ENCODE measurements around the gene TRIM67. TPM values are rescaled to one million over a fixed set of nuclear protein-coding genes. Genes with fewer than 3 reads are reported as not detected.

TRIM67 gene
- polyA plus RNA-seq, 10 donors, result 0.05 to 0.17 (median 0.10) TPM

- no peak for DNase-seq
These were observed 22.1 kb downstream of the TRIM67 start for GRCh38 chr1:231183639-231184590.

GRCh38 chr1:231184891-231185290, 23.0 kb downstream of the TRIM67 start:
- no peak for DNase-seq

- no peak for DNase-seq
These were observed 23.5 kb downstream of the TRIM67 start for GRCh38 chr1:231185391-231185790.

DNA sequence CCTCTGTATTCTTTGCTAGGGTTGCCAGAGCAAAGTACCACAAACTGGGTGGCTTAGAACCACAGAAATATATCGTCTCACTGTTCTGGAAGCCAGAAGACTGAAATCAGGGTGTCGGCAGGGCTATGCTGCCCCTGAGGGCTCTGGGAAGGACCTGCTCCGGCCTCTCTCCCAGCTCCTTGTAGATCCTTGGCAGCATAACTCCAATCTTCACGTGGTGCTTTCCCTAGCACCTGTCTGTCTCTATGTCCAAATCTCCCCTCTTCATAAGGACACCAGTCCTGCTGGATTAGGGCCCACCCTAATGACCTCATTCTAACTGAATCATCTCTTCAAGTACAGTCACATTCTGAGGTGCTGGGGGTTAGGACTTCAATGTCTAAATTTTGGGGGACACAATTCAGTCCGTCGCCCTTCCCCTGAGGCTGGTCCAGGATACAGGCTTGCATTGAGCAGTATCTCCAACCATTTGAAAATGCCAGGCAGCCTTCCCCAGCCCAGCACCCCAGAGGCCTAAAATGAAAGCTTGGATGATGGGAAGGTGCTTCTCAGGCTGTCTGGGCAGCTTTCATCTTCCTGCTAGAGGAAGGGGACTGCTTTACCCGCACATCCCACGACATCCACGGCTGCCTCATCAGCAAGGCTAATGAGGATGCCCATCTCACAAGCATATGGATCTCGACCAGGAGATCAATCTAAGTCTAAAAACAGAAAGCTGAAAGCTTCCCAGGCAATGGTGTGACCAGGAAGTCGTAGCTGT, 24.7 kb downstream of the TRIM67 start:
- no peak for DNase-seq

DNA sequence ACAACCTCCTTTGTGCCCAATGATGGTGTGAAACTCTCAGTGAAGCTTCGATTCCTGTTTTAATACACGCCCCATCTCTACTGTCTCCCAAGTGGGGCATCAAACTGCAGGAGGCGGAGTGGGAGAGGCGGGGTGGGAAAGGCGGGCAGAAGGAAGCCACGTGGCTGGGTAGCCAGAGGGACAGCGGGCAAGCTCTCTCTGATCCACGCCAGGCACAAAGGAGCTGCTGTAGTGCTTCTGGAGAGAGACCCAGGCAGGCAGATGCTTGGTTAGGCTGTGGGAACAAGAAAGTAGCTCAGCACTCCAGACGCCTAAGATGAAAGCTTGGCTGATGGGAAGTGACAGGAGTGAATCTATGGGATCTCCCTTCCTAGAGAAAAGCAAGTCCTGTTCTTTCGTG, 25.7 kb downstream of the TRIM67 start:
- DNase-seq, result no peak

DNA sequence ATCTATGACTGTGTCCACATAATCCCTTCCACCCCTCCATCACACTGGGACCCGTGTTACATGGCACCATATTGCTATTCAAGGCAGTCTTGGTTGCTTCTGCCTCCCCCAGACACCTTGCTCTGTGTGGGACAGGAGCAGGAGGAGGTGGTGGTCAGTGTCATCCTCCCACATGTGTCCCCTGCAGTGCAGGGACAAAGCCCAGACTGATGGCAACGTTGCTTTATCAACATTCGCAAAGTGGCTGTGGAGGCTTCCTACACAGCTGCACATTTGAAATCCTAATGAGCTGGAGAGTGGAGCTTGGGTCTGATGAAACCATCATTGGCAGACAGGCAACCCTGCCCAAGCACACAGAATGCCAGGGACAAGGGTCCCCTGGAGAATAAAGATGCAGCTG, 26.2 kb downstream of the TRIM67 start:
- DNase-seq, result no peak

DNA sequence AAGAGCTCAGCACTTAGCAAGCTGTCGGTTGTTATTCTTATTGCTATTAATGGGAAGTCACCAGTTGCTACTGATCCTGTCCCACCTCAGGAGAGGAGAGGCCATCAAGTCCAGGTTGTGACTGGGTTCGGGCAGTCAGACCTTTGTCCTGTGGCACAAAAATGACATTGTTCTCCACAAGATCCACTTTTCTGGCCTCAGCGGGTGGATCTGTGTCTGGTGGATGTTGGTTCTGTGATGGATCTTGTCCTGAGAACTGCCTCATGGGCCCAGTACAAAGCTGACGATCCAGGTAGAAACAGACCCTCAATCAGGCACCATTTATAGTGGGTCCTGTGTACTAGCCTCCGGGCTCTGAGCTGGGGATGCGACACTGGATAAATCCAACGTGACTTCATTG, 26.9 kb downstream of the TRIM67 start:
- DNase-seq, result no peak

- no peak for DNase-seq
These were observed 27.9 kb downstream of the TRIM67 start for GRCh38 chr1:231189683-231190270.

DNA sequence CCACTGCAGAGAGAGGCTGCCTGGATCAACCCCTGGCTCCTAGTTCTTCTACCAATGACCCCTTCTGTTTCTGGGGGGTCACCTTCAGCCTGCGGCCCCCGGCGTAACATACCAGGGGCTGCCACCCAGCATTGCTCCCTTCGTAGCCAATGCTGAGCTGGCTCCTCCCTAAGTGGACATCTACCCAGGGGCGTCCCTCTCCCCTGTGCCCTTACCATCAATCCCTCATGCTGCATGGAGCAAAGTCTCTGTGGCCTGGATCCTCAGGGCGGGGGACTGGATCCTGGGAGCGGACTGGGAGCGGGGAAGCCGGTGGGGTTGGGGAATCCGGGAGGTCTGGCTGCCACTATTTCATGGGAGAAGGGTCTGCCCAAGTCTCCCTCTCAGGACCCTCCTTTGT, 28.6 kb downstream of the TRIM67 start:
- DNase-seq, result no peak

DNA sequence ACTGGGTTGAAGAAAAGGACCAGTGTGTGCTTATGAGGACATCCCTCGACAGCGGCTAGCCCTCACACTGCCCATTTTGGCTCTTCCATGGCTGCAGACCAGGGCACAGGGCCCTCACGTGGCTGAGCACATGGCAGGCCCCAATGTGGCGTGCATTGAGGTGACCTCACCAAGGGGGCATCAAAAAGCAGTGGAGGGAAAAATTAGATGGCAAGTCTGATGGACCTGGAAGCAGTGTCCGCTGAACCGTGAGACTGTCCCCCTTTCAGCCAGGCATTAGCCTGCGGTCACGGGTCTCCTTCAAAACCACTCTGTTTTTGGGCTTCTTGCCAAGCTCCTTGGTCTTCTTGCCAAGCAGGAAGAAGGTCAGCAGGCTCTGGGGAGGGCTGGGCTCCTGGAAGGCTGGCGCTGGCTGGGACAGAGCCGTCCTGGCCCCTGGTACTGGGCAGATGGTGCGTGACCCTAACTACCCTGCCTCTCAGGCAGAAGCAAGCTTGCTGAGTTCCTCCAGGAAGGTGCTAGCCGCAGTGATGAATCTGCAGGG, 30.8 kb downstream of the TRIM67 start:
- peak; percentile 4 to 13 (median 12) for DNase-seq

DNA sequence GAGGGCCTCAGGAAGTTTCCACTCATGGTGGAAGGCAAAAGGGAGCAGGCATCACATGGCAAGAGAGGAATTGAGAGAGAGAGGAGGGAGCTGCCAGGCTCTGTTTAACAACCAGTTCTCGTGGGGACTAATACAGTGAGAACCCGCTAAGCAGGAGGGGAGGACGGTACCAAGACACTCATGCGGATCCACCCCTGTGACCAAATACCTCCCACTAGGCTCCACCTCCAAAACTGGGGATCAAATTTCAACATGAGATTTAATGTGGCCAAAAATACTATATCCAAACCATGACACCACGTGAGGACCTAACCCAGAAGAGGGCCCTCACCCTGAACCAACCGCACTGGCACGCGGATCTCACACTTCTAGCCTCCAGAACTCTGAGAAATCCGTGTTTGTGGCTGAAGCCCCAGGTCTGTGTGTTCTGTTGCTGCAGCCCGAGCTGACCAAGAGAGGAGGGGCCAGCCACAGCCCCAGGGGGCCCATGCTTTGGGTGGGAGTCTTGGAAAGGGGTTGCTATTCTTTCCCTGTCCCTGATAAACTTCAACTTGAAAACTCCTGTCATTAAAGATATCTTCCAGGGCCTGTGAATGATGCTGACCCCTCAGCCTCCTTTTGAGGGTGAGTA, 32.0 kb downstream of the TRIM67 start:
- DNase-seq, result no peak

- DNase-seq, result no peak
These were observed 32.6 kb downstream of the TRIM67 start for GRCh38 chr1:231194476-231194842.

- DNase-seq, result no peak
These were observed 33.1 kb downstream of the TRIM67 start for GRCh38 chr1:231194843-231195516.

GRCh38 chr1:231196307-231196706, 34.4 kb downstream of the TRIM67 start:
- no peak for DNase-seq

GRCh38 chr1:231196728-231197127, 34.9 kb downstream of the TRIM67 start:
- DNase-seq, result no peak

DNA sequence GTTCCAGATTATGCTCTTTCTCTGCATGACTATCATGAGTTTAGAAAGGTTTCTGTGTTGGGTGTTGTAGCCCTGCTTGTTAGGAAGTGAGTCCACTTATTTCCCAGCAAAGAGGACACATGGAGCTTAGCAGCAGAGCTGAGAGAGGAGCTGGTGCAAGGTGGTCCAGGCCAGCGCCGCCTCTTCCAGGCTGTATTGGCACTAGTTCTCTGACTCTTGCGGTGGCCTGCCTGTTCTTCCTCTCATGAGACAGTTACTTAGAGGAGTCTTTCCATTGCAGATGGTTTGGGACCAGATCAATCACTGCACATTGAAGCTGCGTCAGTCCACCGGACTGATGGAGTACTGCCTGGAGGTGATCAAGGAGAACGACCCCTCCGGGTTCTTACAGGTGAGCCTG, 38.0 kb downstream of the TRIM67 start:
- no peak for DNase-seq

GRCh38 chr1:231200388-231201031, 38.7 kb downstream of the TRIM67 start:
- DNase-seq, result peak in 1 of 3 donors; percentile 7

GRCh38 chr1:231201375-231201978, 39.6 kb downstream of the TRIM67 start:
- DNase-seq, result no peak

GRCh38 chr1:231201979-231202633, 40.2 kb downstream of the TRIM67 start:
- no peak for DNase-seq

Data from muscle of back (tissue), 11 donors.